Activated T-cell treated with anti-CD3 and anti-CD28 coated beads, Interleukin-2, amount 50 U/mL, for 72 hours (primary cell): Measurements from ENCODE around the gene MCUB. TPM values are rescaled to one million over a fixed set of nuclear protein-coding genes. Genes with fewer than 3 reads are reported as not detected.
"Not testable (repeated sequence)": the region's sequence is repeated elsewhere in the genome, so short reads cannot be mapped to it uniquely, and the experiment has no call there.

Experiments used
- ATAC-seq, 2 donors: fragments of 150-1000 bp; cut with Tn5 transposase; replicated peaks in 1 of 2; 2 replicates each; pipeline ENCODE4 v1.10.0; 2021; ENCODE audit warnings: moderate library complexity in 2 of 2, mild to moderate bottlenecking in 1 of 2
- DNase-seq, 2 donors: peaks; one replicate each; pipeline ENCODE4 v3.0.0; 2021 to 2022; ENCODE audit warnings: mixed read lengths in 1 of 2
- H3K27ac Mint-ChIP-seq: one replicate; pipeline ENCODE4 v1.8.0; 2022; ENCODE audit warnings: mild to moderate bottlenecking, moderate library complexity, mixed read lengths
- H3K27me3 Mint-ChIP-seq: one replicate; pipeline ENCODE4 v1.8.0; 2022; ENCODE audit warnings: low read depth, mixed read lengths
- H3K36me3 Mint-ChIP-seq, 2 donors: one replicate each; pipeline ENCODE4 v1.8.0; 2022; ENCODE audit warnings: mixed read lengths in 2 of 2, mild to moderate bottlenecking in 1 of 2; ENCODE audit not compliant: insufficient read depth in 2 of 2
- H3K4me1 Mint-ChIP-seq: one replicate; pipeline ENCODE4 v1.8.0; 2022; ENCODE audit warnings: low read depth, mixed read lengths
- H3K4me3 Mint-ChIP-seq, 2 donors: one replicate each; pipeline ENCODE4 v1.8.0; 2022; ENCODE audit warnings: mild to moderate bottlenecking in 2 of 2, mixed read lengths in 2 of 2, moderate library complexity in 2 of 2
- H3K9me3 Mint-ChIP-seq, 2 donors: one replicate each; pipeline ENCODE4 v1.8.0; 2022; ENCODE audit warnings: mixed read lengths in 2 of 2
- total RNA-seq, 2 donors: library from RNA; stranded (reverse); gene quantifications; one replicate each; pipeline ENCODE4 v1.2.3, GENCODE V29; 2022

MCUB gene, protein sequence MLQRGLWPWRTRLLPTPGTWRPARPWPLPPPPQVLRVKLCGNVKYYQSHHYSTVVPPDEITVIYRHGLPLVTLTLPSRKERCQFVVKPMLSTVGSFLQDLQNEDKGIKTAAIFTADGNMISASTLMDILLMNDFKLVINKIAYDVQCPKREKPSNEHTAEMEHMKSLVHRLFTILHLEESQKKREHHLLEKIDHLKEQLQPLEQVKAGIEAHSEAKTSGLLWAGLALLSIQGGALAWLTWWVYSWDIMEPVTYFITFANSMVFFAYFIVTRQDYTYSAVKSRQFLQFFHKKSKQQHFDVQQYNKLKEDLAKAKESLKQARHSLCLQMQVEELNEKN
- total RNA-seq: 10 to 100 TPM; 43.8 to 52.0 TPM

GRCh38 chr4:109559983-109560686 lies at the start of gene MCUB:
Gene MCUB (plus strand): TSS chr4:109560246. CDS start chr4:109560338, 92 bp downstream.
- no peaks in the 10 kb centered on the region for H3K27me3 Mint-ChIP-seq
- H3K4me1 Mint-ChIP-seq: peaks cover 44% of the 10 kb centered on the region
- peak within 1 kb of the TSS; percentile 81 to 92 for H3K4me3 Mint-ChIP-seq
- ATAC-seq: peak; percentile 91 to 92
- DNase-seq: peak; percentile 93 to 94
- H3K36me3 Mint-ChIP-seq: peaks cover 1 to 10% of the 10 kb centered on the region in 2 donors
- H3K27ac Mint-ChIP-seq: peak within 1 kb of the TSS; percentile 96
- no peaks in the 10 kb centered on the region for H3K9me3 Mint-ChIP-seq

- DNase-seq (no peak), ATAC-seq (no peak)
- Mint-ChIP-seq H3K27ac (no peak overlapping the region), H3K4me1 (no peaks in the 10 kb centered on the region), H3K4me3 (no peak overlapping the region), H3K36me3 (peaks cover 3 to 18% of the 10 kb centered on the region in 2 donors), H3K27me3 (no peaks in the 10 kb centered on the region), H3K9me3 (no peaks in the 10 kb centered on the region)
These were observed 49.4 kb upstream of the MCUB start for GRCh38 chr4:109510687-109511086.

- Mint-ChIP-seq H3K4me3 (no peak overlapping the region), H3K4me1 (no peaks in the 10 kb centered on the region), H3K36me3 (peaks cover 3 to 18% of the 10 kb centered on the region in 2 donors), H3K27ac (no peak overlapping the region), H3K27me3 (no peaks in the 10 kb centered on the region), H3K9me3 (no peaks in the 10 kb centered on the region)
- ATAC-seq: no peak
- DNase-seq: no peak
These were observed 48.6 kb upstream of the MCUB start for GRCh38 chr4:109511414-109511813.

- H3K36me3 Mint-ChIP-seq: peaks cover 3 to 14% of the 10 kb centered on the region in 2 donors
- H3K4me3 Mint-ChIP-seq, H3K9me3 Mint-ChIP-seq, ATAC-seq, H3K4me1 Mint-ChIP-seq, H3K27ac Mint-ChIP-seq, H3K27me3 Mint-ChIP-seq, DNase-seq: not testable (repeated sequence)
These were observed 46.7 kb upstream of the MCUB start for GRCh38 chr4:109513368-109513767.

GRCh38 chr4:109532182-109532581 lies 27.9 kb upstream of the MCUB start:
- Mint-ChIP-seq H3K4me1 (no peaks in the 10 kb centered on the region), H3K36me3 (peaks cover 3 to 26% of the 10 kb centered on the region in 2 donors), H3K4me3 (no peak overlapping the region), H3K9me3 (no peaks in the 10 kb centered on the region), H3K27ac (peak overlapping the region; percentile 42), H3K27me3 (no peaks in the 10 kb centered on the region)
- DNase-seq: no peak
- no peak for ATAC-seq

GRCh38 chr4:109545401-109545800 lies 14.6 kb upstream of the MCUB start:
- peak overlapping the region; percentile 22 for H3K27ac Mint-ChIP-seq
- H3K27me3 Mint-ChIP-seq: no peaks in the 10 kb centered on the region
- H3K36me3 Mint-ChIP-seq: peaks cover 9 to 14% of the 10 kb centered on the region in 2 donors
- no peak for ATAC-seq
- no peak overlapping the region for H3K4me3 Mint-ChIP-seq
- H3K9me3 Mint-ChIP-seq: peaks cover 2% of the 10 kb centered on the region in 2 donors
- DNase-seq: no peak
- H3K4me1 Mint-ChIP-seq: peaks cover 15% of the 10 kb centered on the region

DNA sequence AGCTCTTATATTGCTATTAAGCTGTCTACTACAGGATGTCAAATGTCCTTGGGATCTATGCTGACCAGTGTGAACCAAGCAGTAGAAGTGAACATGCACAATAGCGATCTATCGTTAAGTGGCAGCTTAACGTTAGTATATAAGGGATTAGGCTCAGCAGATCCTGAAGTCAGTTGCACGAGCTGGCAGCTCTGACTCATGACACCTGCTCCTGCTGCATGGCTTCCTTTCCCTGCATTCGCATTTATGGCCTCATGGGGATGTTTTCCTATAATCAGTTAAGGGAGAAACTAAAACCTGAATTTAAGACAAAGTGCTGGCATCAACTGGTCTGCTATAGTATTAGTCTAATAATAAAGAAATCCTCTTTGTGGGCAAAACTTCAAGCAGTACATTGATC lies 12.7 kb upstream of the MCUB start:
- peaks cover 15% of the 10 kb centered on the region for H3K4me1 Mint-ChIP-seq
- H3K4me3 Mint-ChIP-seq: no peak overlapping the region
- no peaks in the 10 kb centered on the region for H3K27me3 Mint-ChIP-seq
- DNase-seq (no peak), ATAC-seq (no peak)
- peaks cover 2% of the 10 kb centered on the region in 2 donors for H3K9me3 Mint-ChIP-seq
- H3K36me3 Mint-ChIP-seq: peaks cover 8 to 10% of the 10 kb centered on the region in 2 donors
- H3K27ac Mint-ChIP-seq: no peak overlapping the region

GRCh38 chr4:109548655-109549054 lies 11.4 kb upstream of the MCUB start:
- Mint-ChIP-seq H3K27ac (peak overlapping the region; percentile 18), H3K27me3 (no peaks in the 10 kb centered on the region), H3K9me3 (peaks cover 2% of the 10 kb centered on the region in 2 donors), H3K4me1 (peaks cover 15% of the 10 kb centered on the region), H3K4me3 (no peak overlapping the region), H3K36me3 (peaks cover 4 to 5% of the 10 kb centered on the region in 2 donors)
- DNase-seq (no peak), ATAC-seq (peak; percentile 57 to 78)

DNA sequence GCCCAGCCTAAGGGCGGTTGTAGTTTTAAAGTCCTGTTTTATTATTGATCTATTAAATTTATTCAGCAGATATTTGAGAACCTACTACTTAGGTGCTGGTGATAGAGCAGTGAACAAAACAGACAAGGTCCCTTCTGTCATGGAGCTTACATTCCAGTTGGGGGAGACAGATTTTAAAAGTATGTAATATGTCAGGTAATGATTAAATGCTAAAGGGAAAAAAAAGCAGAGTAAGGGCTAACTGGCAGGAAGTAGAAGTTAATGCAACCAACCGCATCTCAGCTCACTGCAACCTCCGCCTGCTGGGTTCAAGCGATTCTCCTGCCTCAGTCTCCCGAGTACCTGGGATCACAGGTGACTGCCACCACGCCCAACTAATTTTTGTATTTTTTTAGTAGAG lies 7.8 kb upstream of the MCUB start:
- peaks cover 4 to 5% of the 10 kb centered on the region in 2 donors for H3K36me3 Mint-ChIP-seq
- ATAC-seq (no peak), DNase-seq (no peak)
- no peak overlapping the region for H3K4me3 Mint-ChIP-seq
- H3K4me1 Mint-ChIP-seq: peaks cover 9% of the 10 kb centered on the region
- H3K9me3 Mint-ChIP-seq: peaks cover 2% of the 10 kb centered on the region in 2 donors
- H3K27me3 Mint-ChIP-seq: no peaks in the 10 kb centered on the region
- H3K27ac Mint-ChIP-seq: no peak overlapping the region

- Mint-ChIP-seq H3K9me3 (peaks cover 2% of the 10 kb centered on the region in 2 donors), H3K27ac (no peak overlapping the region), H3K36me3 (peaks cover 3 to 4% of the 10 kb centered on the region in 2 donors), H3K27me3 (no peaks in the 10 kb centered on the region), H3K4me3 (no peak overlapping the region), H3K4me1 (peaks cover 9% of the 10 kb centered on the region)
- DNase-seq (no peak), ATAC-seq (no peak)
These were observed 6.9 kb upstream of the MCUB start for GRCh38 chr4:109553130-109553529.

DNA sequence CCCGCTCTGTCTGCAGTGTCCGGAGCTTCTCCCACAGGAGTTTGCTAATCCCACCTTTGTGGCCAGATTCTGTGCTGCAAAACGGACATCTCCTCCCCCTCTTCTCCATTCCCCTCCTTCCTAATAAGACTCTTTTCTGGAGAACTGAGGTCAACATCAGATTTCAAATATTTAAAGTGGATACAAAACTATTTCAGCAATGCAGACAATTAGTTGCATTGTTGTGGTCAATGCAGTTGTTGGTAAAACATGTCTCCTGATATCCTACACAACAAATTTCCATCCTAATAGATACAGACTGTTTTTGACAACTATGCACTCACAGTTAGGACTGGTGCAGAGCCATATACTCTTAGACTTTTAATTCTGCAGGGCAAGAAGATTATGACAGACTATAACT lies 5.1 kb upstream of the MCUB start:
- peaks cover 1 to 4% of the 10 kb centered on the region in 2 donors for H3K36me3 Mint-ChIP-seq
- H3K4me1 Mint-ChIP-seq: no peaks in the 10 kb centered on the region
- ATAC-seq (no peak), DNase-seq (no peak)
- no peak overlapping the region for H3K27ac Mint-ChIP-seq
- no peaks in the 10 kb centered on the region for H3K9me3 Mint-ChIP-seq
- no peak overlapping the region for H3K4me3 Mint-ChIP-seq
- no peaks in the 10 kb centered on the region for H3K27me3 Mint-ChIP-seq

- no peak overlapping the region for H3K27ac Mint-ChIP-seq
- ATAC-seq (no peak), DNase-seq (no peak)
- peaks cover 1 to 4% of the 10 kb centered on the region in 2 donors for H3K36me3 Mint-ChIP-seq
- no peaks in the 10 kb centered on the region for H3K9me3 Mint-ChIP-seq
- H3K27me3 Mint-ChIP-seq: no peaks in the 10 kb centered on the region
- no peak overlapping the region for H3K4me3 Mint-ChIP-seq
- H3K4me1 Mint-ChIP-seq: peaks cover 18% of the 10 kb centered on the region
These were observed 2.6 kb upstream of the MCUB start for GRCh38 chr4:109557433-109557832.

- not testable (repeated sequence) for H3K27me3 Mint-ChIP-seq, DNase-seq, H3K27ac Mint-ChIP-seq, H3K9me3 Mint-ChIP-seq, H3K36me3 Mint-ChIP-seq, ATAC-seq
- Mint-ChIP-seq H3K4me1 (peaks cover 25% of the 10 kb centered on the region), H3K4me3 (peak overlapping the region; percentile 52 to 81)
These were observed 2.0 kb upstream of the MCUB start for GRCh38 chr4:109558095-109558494.
